ENCODE data around the gene CPNE6. TPM values are rescaled to one million over a fixed set of nuclear protein-coding genes. Genes with fewer than 3 reads are reported as not detected.

CPNE6 gene
- polyA plus RNA-seq, 4 donors: 0.11 TPM; not detected in 3

DNA sequence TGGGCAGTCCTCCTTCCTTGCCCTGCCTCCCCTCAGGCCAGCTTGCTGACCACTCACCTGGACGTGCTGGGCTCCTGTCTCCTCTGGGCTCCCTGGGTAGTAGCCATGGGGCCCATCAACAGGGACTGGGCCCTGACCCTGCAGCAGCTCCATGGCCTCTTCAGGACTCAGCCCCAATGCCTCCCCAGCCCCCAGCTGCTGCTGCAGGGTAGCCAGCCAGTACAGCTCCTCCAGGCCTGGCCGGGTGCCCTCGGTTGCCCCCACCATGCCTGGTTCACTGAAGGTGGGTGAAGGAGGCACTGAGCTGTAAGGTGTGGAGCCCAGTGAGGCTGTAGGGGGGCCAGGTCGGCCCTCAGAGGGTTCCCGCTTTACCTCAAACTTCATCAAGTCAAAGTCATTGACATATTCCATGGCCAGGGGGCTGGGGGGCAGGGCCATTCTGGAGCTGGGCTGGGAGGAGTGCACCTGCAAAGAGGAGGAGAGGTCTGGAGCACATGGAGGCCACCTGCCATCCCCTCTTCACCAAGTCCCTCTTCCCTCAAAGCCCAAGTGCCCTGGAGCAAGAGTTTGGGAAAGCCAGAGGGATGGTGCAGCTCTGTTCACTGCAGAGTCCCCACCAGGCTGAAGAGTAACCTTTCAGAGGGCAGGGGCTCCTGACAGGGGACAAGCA lies 11.2 kb downstream of the CPNE6 start:
- no peak for DNase-seq (ENCODE audit: low read depth in 4 of 4, low spot score in 2 of 4)

DNA sequence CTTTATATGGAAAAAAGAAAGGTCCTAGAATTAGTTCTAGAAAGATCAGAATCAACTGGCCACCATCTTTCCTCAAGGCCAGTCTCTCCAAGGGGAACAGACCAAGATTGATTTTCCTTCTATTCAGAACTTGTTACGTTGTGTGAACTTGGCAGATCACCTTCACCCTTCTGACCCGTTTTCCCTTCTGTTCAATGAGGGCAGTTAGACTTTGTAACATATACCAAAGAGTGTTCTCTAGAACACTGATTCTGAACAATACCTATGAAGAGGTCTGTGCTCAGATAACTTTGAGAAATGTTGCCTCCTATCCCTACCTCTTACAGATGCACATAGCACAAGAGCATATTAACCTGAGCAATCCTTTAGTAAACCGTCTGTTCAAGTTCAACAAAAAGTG lies 12.1 kb downstream of the CPNE6 start:
- no peak for DNase-seq (ENCODE audit: low read depth in 4 of 4, low spot score in 2 of 4)

DNA sequence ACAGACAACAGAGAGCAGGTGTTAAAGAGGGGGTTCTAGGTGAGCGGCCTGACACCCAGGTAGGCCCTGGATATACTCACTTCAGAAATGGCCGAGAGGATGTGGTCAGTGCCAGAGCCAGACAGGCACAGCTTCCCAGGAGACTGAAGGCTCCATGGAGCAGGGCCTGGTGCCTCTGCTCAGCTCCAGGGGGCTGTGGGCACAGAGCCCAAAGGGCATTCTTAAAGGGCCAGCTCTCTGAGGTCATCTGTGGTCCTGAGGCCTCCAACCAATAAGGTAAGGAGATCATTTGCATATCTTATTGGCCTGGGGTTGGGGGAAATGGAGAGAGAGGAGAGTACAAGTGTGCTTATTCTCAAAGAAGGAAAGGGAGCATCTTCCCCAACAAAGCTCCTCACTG lies 13.1 kb downstream of the CPNE6 start:
- no peak for DNase-seq (ENCODE audit: low read depth in 4 of 4, low spot score in 2 of 4)

DNA sequence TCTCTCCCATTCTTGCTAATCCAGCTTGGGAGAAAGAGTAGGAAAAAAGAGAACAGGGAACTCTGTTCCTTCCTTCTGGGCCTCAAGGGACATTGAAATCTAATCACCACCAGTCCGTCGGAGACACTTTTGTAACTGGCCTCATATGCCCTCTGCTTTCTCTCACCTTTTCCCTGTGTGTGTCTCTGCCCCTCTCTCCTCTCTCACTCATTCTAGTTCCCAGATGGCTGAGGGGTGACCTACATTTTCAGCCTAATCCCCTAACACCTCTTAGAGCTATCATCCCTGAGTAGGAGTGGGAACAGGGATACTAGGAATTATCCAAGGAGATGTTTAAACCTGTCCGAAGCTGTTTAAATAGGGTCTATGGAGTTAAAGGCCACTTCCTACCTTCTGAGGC lies 13.9 kb downstream of the CPNE6 start:
- DNase-seq (ENCODE audit: low read depth in 4 of 4, low spot score in 2 of 4): no peak

DNA sequence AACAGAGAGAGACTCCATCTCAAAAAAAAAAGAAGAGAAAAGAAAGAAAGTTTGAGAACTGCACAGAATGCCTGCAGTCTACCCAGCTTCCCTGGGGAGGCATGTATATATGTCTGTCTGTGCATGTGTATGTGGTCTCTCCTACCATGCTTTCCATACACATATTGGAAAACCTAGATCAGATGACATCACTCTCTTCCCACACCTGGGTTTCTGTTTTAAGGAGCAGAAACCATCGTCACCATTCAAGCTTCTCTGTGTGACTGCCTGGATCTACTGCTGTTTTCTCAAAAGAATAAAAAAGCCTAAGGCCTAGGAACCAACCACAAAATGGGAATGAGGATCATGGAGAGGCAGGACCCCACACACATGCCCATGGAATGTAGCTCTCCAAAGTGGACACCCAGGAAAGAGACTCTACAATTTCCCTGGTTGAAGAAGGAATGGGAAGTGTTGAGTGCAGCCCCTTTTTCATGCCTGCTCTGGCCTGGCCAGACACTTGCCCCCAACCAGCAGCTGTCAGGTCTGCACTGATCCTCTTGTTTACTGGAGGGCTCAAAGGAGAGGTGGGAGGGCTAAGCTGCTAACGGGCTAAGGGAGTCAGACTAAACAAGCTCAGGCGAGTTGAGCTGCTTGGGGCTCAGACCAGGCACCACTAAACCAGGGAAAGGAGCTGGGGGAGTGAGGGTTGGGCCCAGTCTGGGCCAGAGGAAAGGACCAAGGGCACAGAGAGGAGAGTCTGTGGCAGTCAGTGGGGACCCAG lies 15.0 kb downstream of the CPNE6 start:
- no peak for DNase-seq (ENCODE audit: low read depth in 4 of 4, low spot score in 2 of 4)

DNA sequence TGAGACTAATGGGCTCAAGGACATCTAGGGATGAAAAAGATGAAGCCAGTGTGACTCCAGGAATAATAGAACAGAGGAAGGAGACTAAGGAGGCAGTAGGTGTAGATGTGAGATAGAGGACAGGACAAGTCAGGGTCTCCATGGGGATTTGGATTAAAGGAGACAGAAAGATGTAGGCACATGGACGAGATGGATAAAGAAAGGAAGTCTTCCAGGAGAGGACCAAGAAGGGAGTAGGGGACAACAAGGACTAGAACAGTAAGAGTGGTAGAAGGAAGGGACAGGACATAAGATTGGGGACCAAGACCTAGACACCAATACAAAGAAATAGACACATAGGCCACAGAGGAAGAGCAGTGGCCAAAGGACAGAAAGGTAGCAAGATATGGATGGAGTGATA lies 15.6 kb downstream of the CPNE6 start:
- no peak for DNase-seq (ENCODE audit: low read depth in 4 of 4, low spot score in 2 of 4)

DNA sequence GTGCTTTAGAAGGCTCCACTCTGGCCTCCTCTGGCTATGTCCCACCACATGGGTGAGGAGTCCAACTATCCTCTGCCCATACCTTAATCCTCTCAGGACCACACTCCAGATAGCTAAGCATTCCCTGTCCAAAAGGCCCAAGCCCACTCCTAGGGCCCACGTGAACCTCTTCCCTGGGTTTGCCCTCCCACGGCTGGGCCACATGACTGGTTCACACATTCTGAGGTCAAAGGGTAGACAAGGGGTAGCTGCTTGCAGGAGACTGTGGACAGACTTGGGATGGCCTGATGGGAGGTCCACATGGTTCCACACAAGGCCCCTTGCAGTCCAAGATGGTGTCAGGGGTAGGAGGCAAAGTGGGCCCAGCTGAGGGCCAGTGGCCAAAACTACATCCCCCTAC lies 16.7 kb downstream of the CPNE6 start:
- DNase-seq (ENCODE audit: low read depth in 4 of 4, low spot score in 2 of 4): no peak

DNA sequence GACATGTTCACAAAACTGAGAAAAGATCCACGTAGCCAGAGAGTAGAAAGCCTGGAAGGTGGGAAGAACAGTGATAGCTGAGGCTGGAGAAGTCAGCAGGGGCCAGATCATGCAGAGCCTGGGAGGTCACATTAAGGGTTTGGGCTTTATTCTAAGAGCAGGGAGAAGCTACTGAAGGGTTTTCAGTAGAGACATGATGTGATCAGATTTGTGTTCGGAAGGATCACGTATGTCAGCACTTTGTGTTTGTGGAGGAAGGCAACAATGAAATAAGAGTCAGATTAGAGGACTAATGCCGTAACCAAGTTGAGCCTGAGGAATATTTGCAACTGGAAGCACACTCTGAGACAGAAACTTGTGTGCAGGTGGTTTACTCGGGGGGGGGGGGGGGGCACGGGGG lies 18.5 kb downstream of the CPNE6 start:
- no peak for DNase-seq (ENCODE audit: low read depth in 4 of 4, low spot score in 2 of 4)

DNA sequence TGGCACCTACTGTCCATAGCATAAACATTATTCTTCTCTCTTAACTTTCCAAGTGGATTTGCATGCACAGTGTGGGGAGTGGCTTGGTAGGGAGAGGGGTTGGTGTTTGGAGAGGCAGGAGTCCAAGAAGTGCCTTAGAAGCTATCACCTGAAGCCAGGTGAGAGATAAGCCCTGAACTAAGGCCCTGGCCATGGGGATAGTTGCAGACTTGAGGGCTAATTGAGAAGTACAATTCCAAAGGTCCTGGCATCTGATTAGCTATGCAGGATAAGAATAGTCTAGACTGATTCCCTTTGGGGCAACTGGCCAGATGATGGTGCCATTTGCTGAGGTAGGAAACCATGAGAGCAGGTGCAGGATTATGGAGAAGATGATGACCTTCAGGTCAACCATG lies 20.7 kb downstream of the CPNE6 start:
- no peak for DNase-seq (ENCODE audit: low read depth in 4 of 4, low spot score in 2 of 4)

DNA sequence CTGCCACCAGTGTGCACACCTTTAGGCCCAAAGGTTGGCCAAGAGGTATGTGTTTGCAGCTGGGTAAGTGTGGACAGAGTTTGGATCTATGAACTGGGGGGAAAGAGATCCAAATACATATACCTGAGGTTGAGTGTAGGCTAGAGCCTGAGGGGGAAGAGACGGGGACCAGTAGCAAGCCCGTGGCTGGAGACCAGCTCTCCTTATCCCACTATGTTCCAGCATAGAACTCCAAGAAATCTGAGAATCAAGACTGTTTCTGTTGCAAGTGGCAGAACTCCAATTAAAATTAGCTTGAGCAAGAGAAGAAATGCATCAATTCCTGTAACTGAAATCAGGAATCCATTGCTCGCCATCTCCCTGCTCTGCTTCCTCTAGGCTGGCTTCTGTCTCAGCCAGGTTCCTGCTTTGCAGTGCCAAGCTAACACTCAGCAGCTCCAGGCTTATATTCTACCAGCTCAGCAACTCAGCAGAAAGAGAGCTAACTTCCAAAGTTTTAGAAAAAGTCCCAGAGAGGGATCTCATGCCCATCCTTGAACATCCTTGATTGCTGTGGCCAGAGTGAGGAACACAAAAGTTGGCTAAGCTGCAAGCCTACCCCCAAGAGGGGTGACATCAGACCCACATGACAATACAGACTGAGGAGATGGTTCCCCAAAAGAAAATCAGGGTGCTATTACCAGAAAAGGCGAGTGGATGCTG lies 21.3 kb downstream of the CPNE6 start:
- DNase-seq (ENCODE audit: low read depth in 4 of 4, low spot score in 2 of 4): no peak

DNA sequence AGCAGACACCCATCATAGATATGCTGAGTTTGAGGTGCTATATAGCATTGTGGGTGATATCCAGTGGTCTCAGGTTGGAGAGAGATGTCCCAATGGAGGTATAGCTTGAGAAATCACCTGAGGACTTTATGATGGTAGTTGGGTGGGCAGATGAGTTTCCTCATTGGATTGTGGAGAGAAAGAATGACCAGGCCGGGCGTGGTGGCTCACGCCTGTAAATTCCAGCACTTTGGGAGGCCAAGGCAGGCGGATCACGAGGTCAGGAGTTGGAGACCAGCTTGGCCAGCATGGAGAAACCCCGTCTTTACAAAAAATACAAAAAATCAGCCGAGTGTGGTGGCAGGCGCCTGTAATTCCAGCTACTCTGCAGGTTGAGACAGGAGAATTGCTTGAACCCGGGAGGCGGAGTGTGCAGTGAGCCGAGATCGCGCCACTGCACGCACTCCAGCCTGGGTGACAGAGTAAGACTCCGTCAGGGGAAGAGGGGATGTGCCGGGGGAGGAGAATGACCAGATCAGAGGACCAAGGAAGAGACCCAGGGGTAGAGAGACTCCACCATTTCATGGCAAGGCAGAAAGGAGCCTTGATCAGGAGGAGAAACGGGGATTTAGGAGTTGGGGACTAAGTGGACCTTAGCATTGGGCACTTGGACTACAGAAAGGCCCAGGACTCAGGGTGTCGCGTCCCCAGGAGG lies 22.0 kb downstream of the CPNE6 start:
- DNase-seq (ENCODE audit: low read depth in 4 of 4, low spot score in 2 of 4): no peak

DNA sequence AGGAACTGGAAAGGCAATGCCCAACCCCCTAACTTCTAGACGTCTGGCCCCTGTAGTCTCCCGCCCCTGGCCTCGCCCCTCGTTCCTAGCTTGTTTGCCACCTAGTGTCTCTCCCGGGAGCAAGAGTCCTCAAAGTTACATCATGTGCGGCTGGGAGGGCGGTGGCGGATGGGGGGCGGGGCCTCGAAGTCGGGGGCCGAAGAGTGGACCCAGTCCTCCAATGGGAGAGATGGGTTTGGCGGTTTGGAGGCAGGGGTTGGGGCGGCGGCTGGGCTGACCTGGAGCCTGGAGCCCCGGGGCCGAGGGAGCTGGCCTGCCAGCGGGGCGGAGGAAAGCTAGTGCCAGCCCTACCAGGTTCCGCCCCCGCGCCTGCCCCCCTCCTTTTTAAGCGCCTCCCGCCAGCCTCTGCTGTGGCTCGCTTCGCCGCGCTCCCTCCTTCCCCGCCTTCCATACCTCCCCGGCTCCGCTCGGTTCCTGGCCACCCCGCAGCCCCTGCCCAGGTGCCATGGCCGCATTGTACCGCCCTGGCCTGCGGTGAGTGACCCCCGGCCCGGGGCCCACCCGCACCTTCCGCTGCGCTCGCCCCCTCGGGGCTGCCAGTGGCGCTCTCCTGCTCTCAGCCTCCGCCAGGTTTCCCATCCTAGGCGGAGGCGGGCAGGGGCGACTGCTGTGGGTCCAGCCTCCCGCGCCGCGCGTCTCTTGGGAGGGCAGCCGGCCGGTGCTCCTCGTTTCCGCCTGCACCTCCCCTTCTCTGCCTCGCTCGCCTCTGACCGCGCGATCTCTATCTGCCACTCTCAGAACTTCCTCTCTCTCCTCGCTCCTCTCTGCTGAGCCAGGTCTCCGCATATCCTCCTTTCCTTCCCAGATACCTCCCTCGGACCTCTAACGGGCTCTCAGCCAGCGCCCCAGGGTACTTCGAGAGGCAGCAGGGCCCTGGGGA lies 22.8 kb downstream of the CPNE6 start, which contains the start of gene PCK2:
TSS of gene PCK2 (plus strand) at position 411 of the 940 bp plus-strand sequence. CDS start at position 506, 95 bp downstream.
- no peak for DNase-seq (ENCODE audit: low read depth in 4 of 4, low spot score in 2 of 4)

DNA sequence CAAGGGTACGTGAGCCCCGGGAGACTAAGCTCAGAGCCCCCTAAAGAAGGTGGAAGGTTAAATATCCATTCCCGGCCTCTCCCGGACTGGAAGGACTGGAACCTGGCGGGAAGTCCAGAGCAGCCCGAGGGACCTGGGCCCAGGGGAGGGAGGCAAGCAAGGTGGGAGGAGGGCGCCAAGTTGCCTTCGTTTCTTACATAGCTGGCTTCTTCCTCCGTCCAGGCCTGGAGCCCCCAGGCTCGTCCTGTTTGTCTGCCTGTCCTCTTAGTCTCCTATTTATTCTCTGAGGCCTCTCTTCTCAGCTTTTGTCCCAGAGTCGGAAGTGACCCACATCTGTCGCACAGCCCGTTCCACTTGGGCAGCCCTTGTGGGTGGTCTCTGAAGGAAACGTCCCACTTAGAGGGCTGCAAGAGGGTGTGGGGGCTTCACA lies 23.5 kb downstream of the CPNE6 start:
- no peak for DNase-seq (ENCODE audit: low read depth in 4 of 4, low spot score in 2 of 4)

DNA sequence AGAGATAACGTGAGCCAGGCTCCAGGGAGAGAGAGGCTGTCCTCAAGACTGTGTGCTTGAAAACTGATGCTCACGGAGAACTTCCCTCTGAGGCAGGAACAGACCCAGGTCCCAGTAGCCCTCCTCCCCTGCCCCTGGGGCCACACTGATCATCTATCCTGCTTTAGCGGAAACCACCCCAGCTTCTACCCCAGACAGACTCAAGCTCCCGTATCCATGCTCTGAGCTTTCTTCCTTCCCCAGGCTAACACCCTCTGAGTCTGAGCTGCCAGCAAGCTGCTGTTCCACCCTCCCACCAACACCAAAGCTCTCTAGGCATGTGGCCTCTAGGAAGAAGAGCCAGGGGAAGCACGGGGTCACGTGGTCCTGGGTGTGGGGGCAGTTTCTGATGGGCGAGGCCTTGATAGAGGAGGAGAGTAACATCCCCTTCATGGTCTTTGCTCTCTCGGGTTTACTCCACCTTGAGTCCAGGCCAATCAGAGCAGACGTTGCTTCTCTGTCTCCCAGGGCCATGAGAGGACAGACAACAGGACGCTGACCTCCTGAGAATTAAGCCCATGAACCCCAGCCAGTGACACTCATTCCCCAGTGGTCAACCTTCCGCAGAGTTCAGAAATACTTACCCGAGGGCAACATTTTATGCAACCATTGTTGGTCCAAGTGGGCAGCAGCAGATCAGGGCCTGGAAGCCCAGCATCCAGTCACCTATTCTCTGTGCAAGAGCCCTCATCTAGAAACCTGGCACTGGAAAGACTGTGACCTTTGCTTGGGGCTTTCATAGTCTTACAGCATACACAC lies 24.1 kb downstream of the CPNE6 start:
- no peak for DNase-seq (ENCODE audit: low read depth in 4 of 4, low spot score in 2 of 4)

DNA sequence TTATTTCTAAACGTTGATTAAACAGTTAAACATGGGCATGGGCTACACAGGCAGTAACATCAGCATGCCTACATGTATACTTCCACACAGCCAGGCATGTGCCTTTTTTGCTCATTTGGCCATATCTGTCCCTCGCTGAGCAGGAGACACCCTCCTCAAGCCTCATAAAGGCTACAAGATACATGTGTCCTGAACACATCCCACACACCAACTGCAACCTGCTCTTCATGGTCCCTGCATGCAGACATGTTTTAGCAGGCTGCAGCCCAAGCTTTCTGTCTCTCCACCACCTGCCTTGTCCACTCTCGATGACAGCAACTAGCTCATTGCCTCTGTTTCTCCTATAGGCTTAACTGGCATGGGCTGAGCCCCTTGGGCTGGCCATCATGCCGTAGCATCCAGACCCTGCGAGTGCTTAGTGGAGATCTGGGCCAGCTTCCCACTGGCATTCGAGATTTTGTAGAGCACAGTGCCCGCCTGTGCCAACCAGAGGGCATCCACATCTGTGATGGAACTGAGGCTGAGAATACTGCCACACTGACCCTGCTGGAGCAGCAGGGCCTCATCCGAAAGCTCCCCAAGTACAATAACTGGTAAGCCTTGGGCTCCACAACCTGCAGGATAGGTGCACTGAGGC lies 25.3 kb downstream of the CPNE6 start:
- DNase-seq (ENCODE audit: low read depth in 4 of 4, low spot score in 2 of 4): no peak

DNA sequence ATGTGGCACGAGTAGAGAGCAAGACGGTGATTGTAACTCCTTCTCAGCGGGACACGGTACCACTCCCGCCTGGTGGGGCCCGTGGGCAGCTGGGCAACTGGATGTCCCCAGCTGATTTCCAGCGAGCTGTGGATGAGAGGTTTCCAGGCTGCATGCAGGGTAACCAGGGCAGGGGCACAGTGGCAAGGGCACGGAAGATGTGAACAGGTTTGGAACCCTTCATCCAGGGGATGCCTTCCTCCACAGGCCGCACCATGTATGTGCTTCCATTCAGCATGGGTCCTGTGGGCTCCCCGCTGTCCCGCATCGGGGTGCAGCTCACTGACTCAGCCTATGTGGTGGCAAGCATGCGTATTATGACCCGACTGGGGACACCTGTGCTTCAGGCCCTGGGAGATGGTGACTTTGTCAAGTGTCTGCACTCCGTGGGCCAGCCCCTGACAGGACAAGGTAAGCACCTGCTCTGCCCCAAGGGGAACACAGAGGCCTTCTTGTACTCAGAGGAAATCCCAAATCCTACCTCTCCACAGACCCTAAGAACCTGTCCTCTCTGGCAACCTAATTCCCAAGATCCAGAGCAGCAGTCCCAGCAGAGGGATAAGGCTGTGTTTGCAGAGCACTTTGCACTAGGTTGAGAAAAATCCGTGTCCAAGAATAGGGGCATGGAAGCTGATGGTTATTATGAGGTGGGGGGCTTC lies 27.0 kb downstream of the CPNE6 start:
- no peak for DNase-seq (ENCODE audit: low read depth in 4 of 4, low spot score in 2 of 4)

DNA sequence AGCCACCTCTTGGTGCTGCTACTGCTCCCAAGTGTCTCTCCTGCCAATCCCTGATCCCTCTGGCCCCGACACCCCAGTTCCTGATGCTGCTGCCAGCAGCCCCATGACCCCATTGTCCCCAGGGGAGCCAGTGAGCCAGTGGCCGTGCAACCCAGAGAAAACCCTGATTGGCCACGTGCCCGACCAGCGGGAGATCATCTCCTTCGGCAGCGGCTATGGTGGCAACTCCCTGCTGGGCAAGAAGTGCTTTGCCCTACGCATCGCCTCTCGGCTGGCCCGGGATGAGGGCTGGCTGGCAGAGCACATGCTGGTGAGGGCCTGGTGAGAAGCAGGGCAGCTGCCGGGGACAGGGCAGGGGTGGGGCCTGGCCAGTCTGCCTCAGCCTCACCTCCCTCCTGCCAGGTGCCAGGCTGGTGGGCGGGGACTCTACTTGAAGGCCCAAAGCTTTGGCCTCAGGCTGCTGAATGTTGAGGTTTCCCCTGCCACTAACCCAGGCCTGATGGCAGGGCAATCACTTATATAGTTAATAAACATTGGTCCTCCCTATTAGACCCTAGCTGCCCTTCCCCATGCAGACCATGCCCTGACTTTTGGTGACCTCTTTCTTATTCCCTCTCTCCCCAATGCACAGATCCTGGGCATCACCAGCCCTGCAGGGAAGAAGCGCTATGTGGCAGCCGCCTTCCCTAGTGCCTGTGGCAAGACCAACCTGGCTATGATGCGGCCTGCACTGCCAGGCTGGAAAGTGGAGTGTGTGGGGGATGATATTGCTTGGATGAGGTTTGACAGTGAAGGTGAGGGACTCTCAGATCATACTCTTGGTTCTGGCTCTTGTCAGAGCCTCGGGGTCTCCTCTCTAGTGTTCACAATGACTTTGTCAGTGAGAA lies 27.8 kb downstream of the CPNE6 start:
- no peak for DNase-seq (ENCODE audit: low read depth in 4 of 4, low spot score in 2 of 4)
